MM.1S (cell line): ENCODE measurements around the gene IGF1R.

Experiments used
- DNase-seq: peaks from one replicate; pipeline ENCODE4 v3.0.0-alpha.2; 2015
- H2AFZ ChIP-seq: fragments of 300-600 bp; sonication (generic); 2 replicates; pipeline ENCODE4 v1.6.0; 2016; ENCODE audit warnings: antibody characterized with exemption, low read length
- H3F3A ChIP-seq: fragments of 300-600 bp; sonication (generic); 2 replicates; pipeline ENCODE4 v1.6.1; 2016; ENCODE audit warnings: mild to moderate bottlenecking, antibody characterized with exemption, low read length, moderate library complexity, mixed read lengths; ENCODE audit not compliant: insufficient read depth
- H3K27ac ChIP-seq: fragments of 300-600 bp; sonication (generic); 2 replicates; pipeline ENCODE4 v1.5.1; 2016; ENCODE audit warnings: mild to moderate bottlenecking, low read length
- H3K27me3 ChIP-seq: fragments of 300-600 bp; sonication (generic); replicated peaks from 2 replicates; pipeline ENCODE4 v1.6.0; 2016; ENCODE audit warnings: low read length; ENCODE audit not compliant: insufficient read depth
- H3K36me3 ChIP-seq: fragments of 300-600 bp; sonication (generic); replicated peaks from 2 replicates; pipeline ENCODE4 v1.6.1; 2016; ENCODE audit warnings: mild to moderate bottlenecking, low read length, mixed read lengths; ENCODE audit not compliant: insufficient read depth
- H3K4me1 ChIP-seq: fragments of 300-600 bp; sonication (generic); 2 replicates; pipeline ENCODE4 v1.6.1; 2016; ENCODE audit warnings: low read length, mixed read lengths
- H3K4me2 ChIP-seq: fragments of 300-600 bp; sonication (generic); 2 replicates; pipeline ENCODE4 v1.6.0; 2016; ENCODE audit warnings: low read depth, low read length
- H3K4me3 ChIP-seq: fragments of 300-600 bp; sonication (generic); 2 replicates; pipeline ENCODE4 v1.5.1; 2016; ENCODE audit warnings: low read length, mixed read lengths
- H3K79me2 ChIP-seq: fragments of 300-600 bp; sonication (generic); 2 replicates; pipeline ENCODE4 v1.6.1; 2016; ENCODE audit warnings: mixed run types, low read length, mixed read lengths
- H3K9ac ChIP-seq: fragments of 300-600 bp; sonication (generic); 2 replicates; pipeline ENCODE4 v1.6.1; 2016; ENCODE audit warnings: low read length, mixed read lengths
- H3K9me2 ChIP-seq: fragments of 300-600 bp; sonication (generic); replicated peaks from 2 replicates; pipeline ENCODE4 v1.6.1; 2016; ENCODE audit warnings: mild to moderate bottlenecking, low read length, mixed read lengths; ENCODE audit not compliant: insufficient read depth
- H3K9me3 ChIP-seq: fragments of 300-600 bp; sonication (generic); replicated peaks from 2 replicates; pipeline ENCODE4 v1.6.1; 2016; ENCODE audit warnings: mild to moderate bottlenecking, low read length, mixed read lengths; ENCODE audit not compliant: insufficient read depth
- H4K20me1 ChIP-seq: fragments of 300-600 bp; sonication (generic); 2 replicates; pipeline ENCODE4 v1.6.1; 2016; ENCODE audit warnings: mild to moderate bottlenecking, low read length, moderate library complexity, mixed read lengths; ENCODE audit not compliant: insufficient read depth
- CTCF ChIP-seq: fragments of 300-600 bp; sonication (generic); IDR thresholded peaks from 2 replicates; pipeline ENCODE4 v1.5.1; 2016; ENCODE audit warnings: antibody characterized with exemption, low read length, mixed read lengths
- EZH2 ChIP-seq: fragments of 300-600 bp; sonication (generic); optimal IDR thresholded peaks from 2 replicates; pipeline ENCODE3; 2017; ENCODE audit warnings: low read depth, mild to moderate bottlenecking, antibody characterized with exemption, low read length, mixed read lengths
- EZH2phosphoT487 ChIP-seq: fragments of 300-600 bp; sonication (generic); IDR thresholded peaks from 2 replicates; pipeline ENCODE4 v1.6.1; 2018; ENCODE audit warnings: antibody characterized with exemption, low read length

Gene IGF1R

GRCh38 chr15:98813951-98814350, 165.6 kb downstream of the IGF1R start:
- H3K27me3 ChIP-seq = no peaks in the 10 kb centered on the region
- H3F3A ChIP-seq = no peaks in the 10 kb centered on the region
- no peaks in the 10 kb centered on the region for H3K9me2 ChIP-seq
- no peaks in the 10 kb centered on the region for H3K9me3 ChIP-seq
- no peak for DNase-seq
- no peak overlapping the region for H3K27ac ChIP-seq
- H3K4me1 ChIP-seq = no peaks in the 10 kb centered on the region
- H3K4me2 ChIP-seq = no peak overlapping the region
- no peaks in the 10 kb centered on the region for H4K20me1 ChIP-seq
- H2AFZ ChIP-seq = no peak overlapping the region
- H3K9ac ChIP-seq = no peak overlapping the region
- no peak overlapping the region for H3K4me3 ChIP-seq
- H3K36me3 ChIP-seq = no peaks in the 10 kb centered on the region
- peaks cover 22% of the 10 kb centered on the region for H3K79me2 ChIP-seq
- TF ChIP-seq EZH2phosphoT487 (no peak), EZH2 (no peak)

- DNase-seq = no peak
- H3K9me3 ChIP-seq = no peaks in the 10 kb centered on the region
- H3K27me3 ChIP-seq = no peaks in the 10 kb centered on the region
- H3K4me1 ChIP-seq = no peaks in the 10 kb centered on the region
- no peaks in the 10 kb centered on the region for H3F3A ChIP-seq
- no peak overlapping the region for H3K27ac ChIP-seq
- TF ChIP-seq CTCF (no peak), EZH2 (no peak), EZH2phosphoT487 (no peak)
- H4K20me1 ChIP-seq = no peaks in the 10 kb centered on the region
- H2AFZ ChIP-seq = no peak overlapping the region
- H3K79me2 ChIP-seq = peaks cover 13% of the 10 kb centered on the region
- H3K36me3 ChIP-seq = no peaks in the 10 kb centered on the region
- no peak overlapping the region for H3K4me2 ChIP-seq
- no peak overlapping the region for H3K4me3 ChIP-seq
- no peaks in the 10 kb centered on the region for H3K9me2 ChIP-seq
- no peak overlapping the region for H3K9ac ChIP-seq
Observed at GRCh38 chr15:98815207-98815606, 166.9 kb downstream of the IGF1R start.

GRCh38 chr15:98817745-98818144, 169.4 kb downstream of the IGF1R start:
- Histone ChIP-seq H3K27ac (no peak overlapping the region), H3K4me2 (no peak overlapping the region), H3K36me3 (no peaks in the 10 kb centered on the region), H3K79me2 (peaks cover 21% of the 10 kb centered on the region), H4K20me1 (no peaks in the 10 kb centered on the region), H3K4me1 (no peaks in the 10 kb centered on the region), H3K4me3 (no peak overlapping the region), H3K9me2 (no peaks in the 10 kb centered on the region), H3K9ac (no peak overlapping the region), H3K27me3 (no peaks in the 10 kb centered on the region), H2AFZ (no peak overlapping the region), H3F3A (no peaks in the 10 kb centered on the region), H3K9me3 (no peaks in the 10 kb centered on the region)
- no peak for DNase-seq
- TF ChIP-seq EZH2phosphoT487 (no peak), EZH2 (no peak), CTCF (no peak)

- Histone ChIP-seq H3K79me2 (peaks cover 10% of the 10 kb centered on the region), H3K9ac (no peak overlapping the region), H3K4me1 (no peaks in the 10 kb centered on the region), H3K36me3 (no peaks in the 10 kb centered on the region), H2AFZ (no peak overlapping the region), H3K27me3 (no peaks in the 10 kb centered on the region), H3K4me3 (no peak overlapping the region), H3K27ac (no peak overlapping the region), H3K4me2 (no peak overlapping the region), H3K9me2 (no peaks in the 10 kb centered on the region), H3F3A (no peaks in the 10 kb centered on the region), H3K9me3 (no peaks in the 10 kb centered on the region), H4K20me1 (no peaks in the 10 kb centered on the region)
- no peak for TF ChIP-seq EZH2phosphoT487
- no peak for TF ChIP-seq EZH2
- no peak for TF ChIP-seq CTCF
- no peak for DNase-seq
Observed at GRCh38 chr15:98823012-98823458, 174.7 kb downstream of the IGF1R start.
